COR-L47 (cell line): Measurements from ENCODE around the gene HPCAL1.

ENCODE experiments used
- DNase-seq: peaks from one replicate; lab custom pipeline; 2025; lab: John Stamatoyannopoulos, UW

The HPCAL1 gene

GRCh38 chr2:10269711-10270610 lies 32.7 kb upstream of the HPCAL1 start:
- DNase-seq = no peak

GRCh38 chr2:10271509-10271908 lies 31.2 kb upstream of the HPCAL1 start:
- no peak for DNase-seq

- no peak for DNase-seq
Measured at GRCh38 chr2:10271946-10272345, 30.8 kb upstream of the HPCAL1 start.

- no peak for DNase-seq
Measured at GRCh38 chr2:10272464-10272863, 30.2 kb upstream of the HPCAL1 start.

GRCh38 chr2:10273215-10274175 lies 29.2 kb upstream of the HPCAL1 start:
- no peak for DNase-seq

- no peak for DNase-seq
Measured at GRCh38 chr2:10274376-10274775, 28.3 kb upstream of the HPCAL1 start.

- no peak for DNase-seq
Measured at GRCh38 chr2:10274983-10275802, 27.5 kb upstream of the HPCAL1 start.

GRCh38 chr2:10276481-10277292 lies 26.0 kb upstream of the HPCAL1 start:
- DNase-seq = no peak

GRCh38 chr2:10277293-10278028 lies 25.2 kb upstream of the HPCAL1 start:
- DNase-seq = no peak

- no peak for DNase-seq
Measured at GRCh38 chr2:10278029-10278762, 24.5 kb upstream of the HPCAL1 start.

- DNase-seq = no peak
Measured at GRCh38 chr2:10278763-10279471, 23.8 kb upstream of the HPCAL1 start.

- DNase-seq = no peak
Measured at GRCh38 chr2:10279472-10279870, 23.2 kb upstream of the HPCAL1 start.

GRCh38 chr2:10279946-10280463 lies 22.7 kb upstream of the HPCAL1 start:
- no peak for DNase-seq

- no peak for DNase-seq
Measured at GRCh38 chr2:10281891-10282290, 20.8 kb upstream of the HPCAL1 start.

- no peak for DNase-seq
Measured at GRCh38 chr2:10282611-10283105, 20.0 kb upstream of the HPCAL1 start.

GRCh38 chr2:10283106-10284062 lies 19.3 kb upstream of the HPCAL1 start:
- DNase-seq = no peak

- no peak for DNase-seq
Measured at GRCh38 chr2:10284108-10284870, 18.4 kb upstream of the HPCAL1 start.
